ENCODE measurements around the gene ALOX5.

Gene ALOX5

GRCh38 chr10:45425621-45426563 lies 51.9 kb downstream of the ALOX5 start:
- no peak for DNase-seq

GRCh38 chr10:45427262-45427969 lies 53.4 kb downstream of the ALOX5 start:
- no peak for DNase-seq

GRCh38 chr10:45427970-45428366 lies 54.0 kb downstream of the ALOX5 start:
- no peak for DNase-seq

- no peak for DNase-seq
Measured at GRCh38 chr10:45428611-45429510, 54.8 kb downstream of the ALOX5 start.

GRCh38 chr10:45429790-45430189 lies 55.8 kb downstream of the ALOX5 start:
- no peak for DNase-seq

- DNase-seq: no peak
Measured at GRCh38 chr10:45432113-45432512, 58.1 kb downstream of the ALOX5 start.

GRCh38 chr10:45432700-45433472 lies 58.9 kb downstream of the ALOX5 start:
- DNase-seq: no peak

GRCh38 chr10:45433716-45434469 lies 59.9 kb downstream of the ALOX5 start:
- DNase-seq: no peak

- DNase-seq: no peak
Measured at GRCh38 chr10:45437587-45438465, 63.8 kb downstream of the ALOX5 start.

- DNase-seq: no peak
Measured at GRCh38 chr10:45438466-45439090, 64.6 kb downstream of the ALOX5 start.

- no peak for DNase-seq
Measured at GRCh38 chr10:45439365-45439764, 65.3 kb downstream of the ALOX5 start.

GRCh38 chr10:45439873-45440272 lies 65.9 kb downstream of the ALOX5 start:
- DNase-seq: no peak

- no peak for DNase-seq
Measured at GRCh38 chr10:45440511-45441062, 66.6 kb downstream of the ALOX5 start.

- DNase-seq: no peak
Measured at GRCh38 chr10:45441239-45442190, 67.5 kb downstream of the ALOX5 start.

GRCh38 chr10:45442251-45442650 lies 68.2 kb downstream of the ALOX5 start:
- no peak for DNase-seq

- no peak for DNase-seq
Measured at GRCh38 chr10:45442662-45443061, 68.6 kb downstream of the ALOX5 start.

- DNase-seq: no peak
Measured at GRCh38 chr10:45443101-45444009, 69.3 kb downstream of the ALOX5 start.

All from CD4-positive, alpha-beta T cell treated with Interleukin-4 for 1 hour (primary cell).